Measurements from ENCODE around the gene HHATL. TPM values are rescaled to one million over a fixed set of nuclear protein-coding genes. Genes with fewer than 3 reads are reported as not detected.

The HHATL gene
- total and polyA plus RNA-seq, 10 of the 15 experiments (the other 5 are each of a cell fraction or from before 2014, with no cell fraction given) = not detected

DNA sequence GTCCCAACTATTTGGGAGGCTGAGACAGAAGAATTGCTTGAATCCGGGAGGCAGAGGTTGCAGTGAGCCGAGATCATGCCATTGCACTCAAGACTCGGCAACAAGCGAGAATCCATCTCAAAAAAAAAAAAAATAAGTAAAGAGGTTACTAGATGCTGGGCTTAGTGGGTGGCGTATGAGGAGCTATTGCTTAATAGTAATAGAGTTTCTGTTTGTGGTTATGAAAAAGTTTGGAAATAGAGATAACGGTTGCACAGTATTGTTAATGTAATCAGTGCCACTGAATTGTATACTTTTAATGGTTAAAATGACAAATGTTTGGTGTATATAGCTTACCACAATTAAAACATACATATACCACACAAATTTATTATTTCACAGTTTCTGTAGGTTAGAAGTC lies 14.7 kb upstream of the HHATL start (continued):
- TF ChIP-seq CEBPZ (IDR thresholded peaks at IDR 0.05; ENCODE audit: low read depth, low read length) (no peak), HSF1 (IDR thresholded peaks at IDR 0.05; ENCODE audit: low read depth, low read length) (no peak), POU2F2 (IDR thresholded peaks at IDR 0.05; ENCODE audit: borderline replicate concordance, low read depth, low read length) (no peak), POLR2A (IDR thresholded peaks at IDR 0.05; ENCODE audit: low read depth, low read length) (no peak), SPI1 (IDR thresholded peaks at IDR 0.05; ENCODE audit: borderline replicate concordance, insufficient read depth, low read depth, low read length) (no peak), MYB (IDR thresholded peaks at IDR 0.05; ENCODE audit: borderline replicate concordance, low read depth, low read length) (no peak), MXI1 (IDR thresholded peaks at IDR 0.05; ENCODE audit: low read depth, low read length) (no peak), FOS (IDR thresholded peaks at IDR 0.05; ENCODE audit: borderline replicate concordance, extremely low read depth, insufficient read length) (no peak), NFYB (IDR thresholded peaks at IDR 0.05; ENCODE audit: insufficient read depth, low read depth, low read length) (no peak), STAT3 (IDR thresholded peaks at IDR 0.05; ENCODE audit: low read depth, low read length) (no peak)
- TF ChIP-seq, protein P1, sequence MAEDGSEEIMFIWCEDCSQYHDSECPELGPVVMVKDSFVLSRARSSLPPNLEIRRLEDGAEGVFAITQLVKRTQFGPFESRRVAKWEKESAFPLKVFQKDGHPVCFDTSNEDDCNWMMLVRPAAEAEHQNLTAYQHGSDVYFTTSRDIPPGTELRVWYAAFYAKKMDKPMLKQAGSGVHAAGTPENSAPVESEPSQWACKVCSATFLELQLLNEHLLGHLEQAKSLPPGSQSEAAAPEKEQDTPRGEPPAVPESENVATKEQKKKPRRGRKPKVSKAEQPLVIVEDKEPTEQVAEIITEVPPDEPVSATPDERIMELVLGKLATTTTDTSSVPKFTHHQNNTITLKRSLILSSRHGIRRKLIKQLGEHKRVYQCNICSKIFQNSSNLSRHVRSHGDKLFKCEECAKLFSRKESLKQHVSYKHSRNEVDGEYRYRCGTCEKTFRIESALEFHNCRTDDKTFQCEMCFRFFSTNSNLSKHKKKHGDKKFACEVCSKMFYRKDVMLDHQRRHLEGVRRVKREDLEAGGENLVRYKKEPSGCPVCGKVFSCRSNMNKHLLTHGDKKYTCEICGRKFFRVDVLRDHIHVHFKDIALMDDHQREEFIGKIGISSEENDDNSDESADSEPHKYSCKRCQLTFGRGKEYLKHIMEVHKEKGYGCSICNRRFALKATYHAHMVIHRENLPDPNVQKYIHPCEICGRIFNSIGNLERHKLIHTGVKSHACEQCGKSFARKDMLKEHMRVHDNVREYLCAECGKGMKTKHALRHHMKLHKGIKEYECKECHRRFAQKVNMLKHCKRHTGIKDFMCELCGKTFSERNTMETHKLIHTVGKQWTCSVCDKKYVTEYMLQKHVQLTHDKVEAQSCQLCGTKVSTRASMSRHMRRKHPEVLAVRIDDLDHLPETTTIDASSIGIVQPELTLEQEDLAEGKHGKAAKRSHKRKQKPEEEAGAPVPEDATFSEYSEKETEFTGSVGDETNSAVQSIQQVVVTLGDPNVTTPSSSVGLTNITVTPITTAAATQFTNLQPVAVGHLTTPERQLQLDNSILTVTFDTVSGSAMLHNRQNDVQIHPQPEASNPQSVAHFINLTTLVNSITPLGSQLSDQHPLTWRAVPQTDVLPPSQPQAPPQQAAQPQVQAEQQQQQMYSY (CRISPR knock-in tag; IDR thresholded peaks at IDR 0.05) = no peak
